ENCODE results near the gene POR.

DNA sequence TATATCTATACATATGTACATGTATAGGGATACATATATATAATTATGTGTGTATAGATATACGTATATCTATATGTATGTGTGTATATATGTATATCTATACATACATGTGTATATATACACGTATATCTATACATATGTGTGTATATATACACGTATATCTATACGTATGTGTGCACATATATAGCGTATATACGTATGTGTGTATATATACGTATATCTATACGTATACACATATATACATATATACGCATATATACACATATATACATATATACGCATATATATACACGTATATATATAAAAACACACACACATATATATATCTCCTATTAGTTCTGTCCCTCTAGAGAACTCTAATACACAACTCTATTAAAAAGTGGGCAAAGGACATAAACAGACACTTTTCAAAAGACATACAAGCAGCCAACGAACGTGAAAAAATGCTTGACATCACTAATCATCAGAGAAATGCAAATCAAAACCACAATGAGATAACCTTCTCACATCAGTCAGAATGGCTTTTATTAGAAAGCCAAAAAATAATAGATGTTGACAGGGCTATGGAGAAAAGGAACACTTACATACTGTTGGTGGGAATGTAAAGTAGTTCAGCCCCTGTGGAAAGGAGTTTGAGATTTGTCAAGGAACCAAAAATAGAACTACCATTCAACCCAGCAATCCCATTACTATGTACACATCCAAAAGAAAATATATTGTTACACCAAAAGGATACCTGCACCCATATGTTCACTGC, 101.4 kb downstream of the POR start:
- TF ChIP-seq, protein P1, sequence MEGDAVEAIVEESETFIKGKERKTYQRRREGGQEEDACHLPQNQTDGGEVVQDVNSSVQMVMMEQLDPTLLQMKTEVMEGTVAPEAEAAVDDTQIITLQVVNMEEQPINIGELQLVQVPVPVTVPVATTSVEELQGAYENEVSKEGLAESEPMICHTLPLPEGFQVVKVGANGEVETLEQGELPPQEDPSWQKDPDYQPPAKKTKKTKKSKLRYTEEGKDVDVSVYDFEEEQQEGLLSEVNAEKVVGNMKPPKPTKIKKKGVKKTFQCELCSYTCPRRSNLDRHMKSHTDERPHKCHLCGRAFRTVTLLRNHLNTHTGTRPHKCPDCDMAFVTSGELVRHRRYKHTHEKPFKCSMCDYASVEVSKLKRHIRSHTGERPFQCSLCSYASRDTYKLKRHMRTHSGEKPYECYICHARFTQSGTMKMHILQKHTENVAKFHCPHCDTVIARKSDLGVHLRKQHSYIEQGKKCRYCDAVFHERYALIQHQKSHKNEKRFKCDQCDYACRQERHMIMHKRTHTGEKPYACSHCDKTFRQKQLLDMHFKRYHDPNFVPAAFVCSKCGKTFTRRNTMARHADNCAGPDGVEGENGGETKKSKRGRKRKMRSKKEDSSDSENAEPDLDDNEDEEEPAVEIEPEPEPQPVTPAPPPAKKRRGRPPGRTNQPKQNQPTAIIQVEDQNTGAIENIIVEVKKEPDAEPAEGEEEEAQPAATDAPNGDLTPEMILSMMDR (conservative IDR thresholded peaks at IDR 0.05 in 1 of 2, IDR thresholded peaks at IDR 0.05 in 1 of 2; ENCODE audit: extremely low read depth in 1 of 2, insufficient read depth in 1 of 2, low read depth in 1 of 2, low read length in 2 of 2): no peak
- TF ChIP-seq EZH2 (IDR thresholded peaks at IDR 0.05; ENCODE audit: borderline replicate concordance, low read length): no peak
